NCI-H1694 (cell line): ENCODE data around the gene CSTF3.

Experiments
- DNase-seq: peaks from one replicate; lab custom pipeline; 2025; lab: John Stamatoyannopoulos, UW

CSTF3 gene

DNA sequence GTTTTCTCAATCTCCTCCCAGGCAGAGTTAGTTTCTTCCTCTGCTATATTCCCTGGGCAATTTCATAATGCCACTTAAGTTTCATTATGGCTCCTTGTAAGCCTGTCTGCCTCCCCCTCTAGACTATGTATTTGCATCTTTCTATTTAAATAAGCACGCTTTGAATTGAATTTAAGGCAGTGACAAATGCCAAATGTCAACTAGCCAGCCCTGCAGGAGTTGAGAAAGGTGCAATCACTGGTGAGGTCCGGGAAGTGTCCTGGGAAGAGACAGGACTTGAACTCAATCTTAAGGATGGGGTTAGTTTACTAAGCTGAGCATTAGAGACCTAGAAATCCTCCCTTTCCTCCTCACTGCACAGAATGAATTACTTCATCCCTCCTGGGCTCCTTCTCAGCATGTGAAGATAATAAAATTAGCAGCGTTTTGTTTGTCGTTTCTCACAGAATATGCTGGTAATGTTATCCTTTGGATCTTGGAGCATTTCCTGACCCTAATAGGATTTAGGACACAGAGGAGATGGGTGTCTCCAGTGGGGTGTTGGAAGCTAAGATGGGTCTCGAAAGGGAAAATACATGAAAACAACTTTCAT lies 120.3 kb downstream of the CSTF3 start:
- no peak for DNase-seq

DNA sequence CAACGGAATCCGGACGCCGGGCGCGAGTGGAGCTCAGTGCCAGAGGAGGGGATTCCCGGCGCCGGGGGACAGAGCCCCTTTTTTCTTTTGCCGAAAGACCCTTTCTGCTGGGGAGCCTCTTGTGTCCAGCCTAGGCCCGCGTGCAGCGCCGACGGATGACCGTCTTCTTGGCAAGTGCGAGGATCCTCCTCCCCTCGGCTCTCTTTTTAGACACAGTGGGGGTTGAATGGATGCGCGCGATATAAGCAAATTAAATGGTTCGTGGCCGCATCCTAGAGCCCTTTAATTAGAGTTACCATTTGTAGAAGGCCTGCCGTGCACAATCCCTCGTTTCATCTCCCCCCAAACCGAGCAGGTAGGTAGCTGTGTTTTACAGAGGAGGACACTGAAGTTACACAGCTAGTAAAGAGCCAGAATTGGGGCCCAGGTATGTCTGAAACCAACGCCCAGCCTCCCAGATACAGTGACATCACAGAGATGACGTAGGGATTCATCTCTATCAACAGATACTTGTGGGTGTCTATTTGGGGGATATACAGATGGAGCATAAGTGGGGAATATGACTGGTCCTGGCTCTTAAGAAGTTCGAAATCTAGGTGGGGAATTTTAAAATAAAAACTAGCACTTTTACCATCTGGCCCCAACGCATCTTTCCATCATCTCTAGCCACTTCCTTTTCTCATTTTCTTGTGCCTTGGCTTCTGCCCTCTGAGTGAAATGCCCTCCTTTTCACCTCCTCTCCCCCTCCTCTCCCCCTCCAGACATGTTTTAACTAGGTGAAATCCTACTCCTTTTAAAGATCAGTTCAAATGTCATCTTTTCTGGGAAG lies 121.0 kb downstream of the CSTF3 start:
- peak; percentile 43 for DNase-seq

DNA sequence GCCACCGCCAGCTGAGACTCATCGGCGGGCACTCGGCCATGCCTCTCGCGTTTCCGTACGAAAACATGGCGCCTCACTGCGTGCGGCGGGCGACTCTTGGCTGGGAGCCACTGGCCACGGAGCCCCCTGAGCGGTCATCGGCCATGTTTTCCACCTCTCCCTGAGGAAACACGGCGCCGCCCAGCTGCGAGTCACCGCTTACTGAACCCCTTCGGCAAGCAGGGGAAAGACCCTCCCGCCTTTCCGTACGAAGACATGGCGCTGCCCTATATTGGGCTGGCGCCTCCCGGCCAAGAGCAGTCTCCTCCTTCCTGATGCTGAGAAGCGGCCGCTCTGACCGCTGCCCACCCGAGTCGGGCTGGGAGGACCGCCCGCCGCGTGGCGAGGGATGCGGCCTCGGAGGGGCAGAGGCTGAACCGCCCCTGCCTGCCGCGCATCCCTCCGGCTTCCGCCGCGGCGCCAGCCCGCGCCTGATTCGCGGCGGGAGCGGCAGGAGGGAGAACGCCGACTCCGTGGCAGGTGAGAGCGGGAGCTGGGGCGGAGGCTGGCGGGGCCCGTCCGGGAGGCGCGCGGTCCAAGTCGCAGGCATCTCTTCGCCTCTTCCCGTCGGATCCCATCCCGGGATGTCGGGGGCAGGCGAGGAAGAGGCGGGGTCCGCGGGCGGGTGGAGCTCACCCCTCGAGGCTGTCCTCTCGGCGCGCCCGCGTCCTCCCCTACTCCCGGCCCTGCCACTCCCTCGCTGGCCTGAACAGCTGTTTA lies 121.8 kb downstream of the CSTF3 start, which contains the start of gene TCP11L1:
Gene TCP11L1, plus strand, starts transcription at position 299 of the 759 bp plus-strand sequence. CDS start 4,202 bp downstream, outside the sequence.
- peak; percentile 89 for DNase-seq

- DNase-seq: no peak
Measured at GRCh38 chr11:33035011-33035410, 126.3 kb downstream of the CSTF3 start.
